ENCODE measurements around the gene PFDN2. TPM values are rescaled to one million over a fixed set of nuclear protein-coding genes. Genes with fewer than 3 reads are reported as not detected.
A peak's percentile ranks its signal among the peaks of the same experiment; 100 is the strongest.

Gene PFDN2
- total and polyA plus RNA-seq, 2 experiments from 2014 or later: 45.6 to 352 TPM

GRCh38 chr1:161088587-161089110 is 29.2 kb downstream of the PFDN2 start:
- TF ChIP-seq, protein P1, sequence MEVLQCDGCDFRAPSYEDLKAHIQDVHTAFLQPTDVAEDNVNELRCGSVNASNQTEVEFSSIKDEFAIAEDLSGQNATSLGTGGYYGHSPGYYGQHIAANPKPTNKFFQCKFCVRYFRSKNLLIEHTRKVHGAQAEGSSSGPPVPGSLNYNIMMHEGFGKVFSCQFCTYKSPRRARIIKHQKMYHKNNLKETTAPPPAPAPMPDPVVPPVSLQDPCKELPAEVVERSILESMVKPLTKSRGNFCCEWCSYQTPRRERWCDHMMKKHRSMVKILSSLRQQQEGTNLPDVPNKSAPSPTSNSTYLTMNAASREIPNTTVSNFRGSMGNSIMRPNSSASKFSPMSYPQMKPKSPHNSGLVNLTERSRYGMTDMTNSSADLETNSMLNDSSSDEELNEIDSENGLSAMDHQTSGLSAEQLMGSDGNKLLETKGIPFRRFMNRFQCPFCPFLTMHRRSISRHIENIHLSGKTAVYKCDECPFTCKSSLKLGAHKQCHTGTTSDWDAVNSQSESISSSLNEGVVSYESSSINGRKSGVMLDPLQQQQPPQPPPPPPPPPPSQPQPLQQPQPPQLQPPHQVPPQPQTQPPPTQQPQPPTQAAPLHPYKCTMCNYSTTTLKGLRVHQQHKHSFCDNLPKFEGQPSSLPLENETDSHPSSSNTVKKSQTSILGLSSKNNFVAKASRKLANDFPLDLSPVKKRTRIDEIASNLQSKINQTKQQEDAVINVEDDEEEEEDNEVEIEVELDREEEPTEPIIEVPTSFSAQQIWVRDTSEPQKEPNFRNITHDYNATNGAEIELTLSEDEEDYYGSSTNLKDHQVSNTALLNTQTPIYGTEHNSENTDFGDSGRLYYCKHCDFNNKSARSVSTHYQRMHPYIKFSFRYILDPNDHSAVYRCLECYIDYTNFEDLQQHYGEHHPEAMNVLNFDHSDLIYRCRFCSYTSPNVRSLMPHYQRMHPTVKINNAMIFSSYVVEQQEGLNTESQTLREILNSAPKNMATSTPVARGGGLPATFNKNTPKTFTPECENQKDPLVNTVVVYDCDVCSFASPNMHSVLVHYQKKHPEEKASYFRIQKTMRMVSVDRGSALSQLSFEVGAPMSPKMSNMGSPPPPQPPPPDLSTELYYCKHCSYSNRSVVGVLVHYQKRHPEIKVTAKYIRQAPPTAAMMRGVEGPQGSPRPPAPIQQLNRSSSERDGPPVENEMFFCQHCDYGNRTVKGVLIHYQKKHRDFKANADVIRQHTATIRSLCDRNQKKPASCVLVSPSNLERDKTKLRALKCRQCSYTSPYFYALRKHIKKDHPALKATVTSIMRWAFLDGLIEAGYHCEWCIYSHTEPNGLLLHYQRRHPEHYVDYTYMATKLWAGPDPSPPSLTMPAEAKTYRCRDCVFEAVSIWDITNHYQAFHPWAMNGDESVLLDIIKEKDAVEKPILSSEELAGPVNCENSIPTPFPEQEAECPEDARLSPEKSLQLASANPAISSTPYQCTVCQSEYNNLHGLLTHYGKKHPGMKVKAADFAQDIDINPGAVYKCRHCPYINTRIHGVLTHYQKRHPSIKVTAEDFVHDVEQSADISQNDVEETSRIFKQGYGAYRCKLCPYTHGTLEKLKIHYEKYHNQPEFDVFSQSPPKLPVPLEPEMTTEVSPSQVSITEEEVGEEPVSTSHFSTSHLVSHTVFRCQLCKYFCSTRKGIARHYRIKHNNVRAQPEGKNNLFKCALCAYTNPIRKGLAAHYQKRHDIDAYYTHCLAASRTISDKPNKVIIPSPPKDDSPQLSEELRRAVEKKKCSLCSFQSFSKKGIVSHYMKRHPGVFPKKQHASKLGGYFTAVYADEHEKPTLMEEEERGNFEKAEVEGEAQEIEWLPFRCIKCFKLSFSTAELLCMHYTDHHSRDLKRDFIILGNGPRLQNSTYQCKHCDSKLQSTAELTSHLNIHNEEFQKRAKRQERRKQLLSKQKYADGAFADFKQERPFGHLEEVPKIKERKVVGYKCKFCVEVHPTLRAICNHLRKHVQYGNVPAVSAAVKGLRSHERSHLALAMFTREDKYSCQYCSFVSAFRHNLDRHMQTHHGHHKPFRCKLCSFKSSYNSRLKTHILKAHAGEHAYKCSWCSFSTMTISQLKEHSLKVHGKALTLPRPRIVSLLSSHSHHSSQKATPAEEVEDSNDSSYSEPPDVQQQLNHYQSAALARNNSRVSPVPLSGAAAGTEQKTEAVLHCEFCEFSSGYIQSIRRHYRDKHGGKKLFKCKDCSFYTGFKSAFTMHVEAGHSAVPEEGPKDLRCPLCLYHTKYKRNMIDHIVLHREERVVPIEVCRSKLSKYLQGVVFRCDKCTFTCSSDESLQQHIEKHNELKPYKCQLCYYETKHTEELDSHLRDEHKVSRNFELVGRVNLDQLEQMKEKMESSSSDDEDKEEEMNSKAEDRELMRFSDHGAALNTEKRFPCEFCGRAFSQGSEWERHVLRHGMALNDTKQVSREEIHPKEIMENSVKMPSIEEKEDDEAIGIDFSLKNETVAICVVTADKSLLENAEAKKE (CRISPR knock-in tag; IDR thresholded peaks at IDR 0.05): no peak
- TF ChIP-seq ZNF331 (CRISPR knock-in tag; IDR thresholded peaks at IDR 0.05; ENCODE audit: low read depth) (no peak), STAT1 (IDR thresholded peaks at IDR 0.05; ENCODE audit: unreplicated experiment) (no peak), JUNB (IDR thresholded peaks at IDR 0.05; ENCODE audit: unreplicated experiment) (no peak), EZH2phosphoT487 (IDR thresholded peaks at IDR 0.05; ENCODE audit: unreplicated experiment) (no peak), EZH2 (IDR thresholded peaks at IDR 0.05; ENCODE audit: low read depth, unreplicated experiment) (no peak), ZNF114 (CRISPR knock-in tag; IDR thresholded peaks at IDR 0.05) (no peak), NANOG (IDR thresholded peaks at IDR 0.05; ENCODE audit: borderline replicate concordance) (no peak), CREB1 (CRISPR knock-in tag; IDR thresholded peaks at IDR 0.05; ENCODE audit: low read depth) (no peak), POLR2AphosphoS5 (IDR thresholded peaks at IDR 0.05; ENCODE audit: low read depth) (no peak), REST (IDR thresholded peaks at IDR 0.05; ENCODE audit: unreplicated experiment) (no peak), ETS1 (IDR thresholded peaks at IDR 0.05) (no peak)
- TF ChIP-seq, protein P2, sequence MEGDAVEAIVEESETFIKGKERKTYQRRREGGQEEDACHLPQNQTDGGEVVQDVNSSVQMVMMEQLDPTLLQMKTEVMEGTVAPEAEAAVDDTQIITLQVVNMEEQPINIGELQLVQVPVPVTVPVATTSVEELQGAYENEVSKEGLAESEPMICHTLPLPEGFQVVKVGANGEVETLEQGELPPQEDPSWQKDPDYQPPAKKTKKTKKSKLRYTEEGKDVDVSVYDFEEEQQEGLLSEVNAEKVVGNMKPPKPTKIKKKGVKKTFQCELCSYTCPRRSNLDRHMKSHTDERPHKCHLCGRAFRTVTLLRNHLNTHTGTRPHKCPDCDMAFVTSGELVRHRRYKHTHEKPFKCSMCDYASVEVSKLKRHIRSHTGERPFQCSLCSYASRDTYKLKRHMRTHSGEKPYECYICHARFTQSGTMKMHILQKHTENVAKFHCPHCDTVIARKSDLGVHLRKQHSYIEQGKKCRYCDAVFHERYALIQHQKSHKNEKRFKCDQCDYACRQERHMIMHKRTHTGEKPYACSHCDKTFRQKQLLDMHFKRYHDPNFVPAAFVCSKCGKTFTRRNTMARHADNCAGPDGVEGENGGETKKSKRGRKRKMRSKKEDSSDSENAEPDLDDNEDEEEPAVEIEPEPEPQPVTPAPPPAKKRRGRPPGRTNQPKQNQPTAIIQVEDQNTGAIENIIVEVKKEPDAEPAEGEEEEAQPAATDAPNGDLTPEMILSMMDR (conservative IDR thresholded peaks at IDR 0.05; ENCODE audit: low read depth in 2 of 2): no peak
- no peak for DNase-seq (ENCODE audit: low spot score)
- Mint-ChIP-seq H3K27me3 (ENCODE audit: insufficient read depth, low read depth, poor library complexity) (peaks cover 15% of the 10 kb centered on the region), H3K36me3 (ENCODE audit: low read depth) (no peaks in the 10 kb centered on the region), H3K4me1 (peaks cover 20% of the 10 kb centered on the region), H3K4me3 (no peak overlapping the region), H3K27ac (no peak overlapping the region), H3K9me3 (no peaks in the 10 kb centered on the region; the same call in 2 of the 3 replicates)
- no peaks in the 10 kb centered on the region for H3F3A ChIP-seq (replicated peaks; ENCODE audit: low read depth)
- no peak overlapping the region for H3K4me3 ChIP-seq
- no peak overlapping the region for H3K27ac ChIP-seq (ENCODE audit: low read depth)
- no peaks in the 10 kb centered on the region for H3K36me3 ChIP-seq (ENCODE audit: insufficient read depth)
- peaks cover 5% of the 10 kb centered on the region; the same call in 1 of the 2 replicates for H3K9me2 ChIP-seq (ENCODE audit: insufficient read depth)
- peak overlapping the region; percentile 55; the same call in 1 of the 2 replicates for H3K4me2 ChIP-seq
- no peak for ATAC-seq
- peak overlapping the region; percentile 72; the same call in 1 of the 2 replicates for H2AFZ ChIP-seq
- no peaks in the 10 kb centered on the region for H3K27me3 ChIP-seq (ENCODE audit: insufficient read depth)
- peaks cover 7% of the 10 kb centered on the region for H3K4me1 ChIP-seq (ENCODE audit: insufficient read depth)
- H4K20me1 ChIP-seq (replicated peaks; ENCODE audit: insufficient read depth): no peaks in the 10 kb centered on the region
- no peaks in the 10 kb centered on the region for H3K79me2 ChIP-seq (replicated peaks; ENCODE audit: insufficient read depth)
